ENCODE data around the gene PLA2G4D.
A peak's percentile ranks its signal among the peaks of the same experiment; 100 is the strongest.

Gene PLA2G4D

DNA sequence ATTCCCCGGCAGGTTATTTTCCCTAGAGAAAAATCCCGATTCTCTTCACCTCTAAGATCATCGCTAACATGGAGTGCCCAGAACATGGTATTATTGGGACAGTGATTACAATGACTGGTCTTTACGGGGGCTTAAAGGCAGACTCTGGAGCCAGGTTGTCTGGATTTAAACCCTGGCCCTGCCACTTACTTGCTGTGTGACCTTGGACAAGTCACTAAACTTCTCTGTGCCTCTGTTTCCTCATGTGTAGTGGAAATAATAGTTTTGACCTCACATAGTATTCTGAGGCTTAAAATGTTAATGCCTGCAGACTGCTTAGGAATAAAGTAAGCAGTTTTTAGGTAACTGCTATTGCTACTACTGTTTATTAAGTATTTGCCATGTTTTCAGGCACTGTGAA, 4.4 kb downstream of the PLA2G4D start:
- DNase-seq: no peak

DNA sequence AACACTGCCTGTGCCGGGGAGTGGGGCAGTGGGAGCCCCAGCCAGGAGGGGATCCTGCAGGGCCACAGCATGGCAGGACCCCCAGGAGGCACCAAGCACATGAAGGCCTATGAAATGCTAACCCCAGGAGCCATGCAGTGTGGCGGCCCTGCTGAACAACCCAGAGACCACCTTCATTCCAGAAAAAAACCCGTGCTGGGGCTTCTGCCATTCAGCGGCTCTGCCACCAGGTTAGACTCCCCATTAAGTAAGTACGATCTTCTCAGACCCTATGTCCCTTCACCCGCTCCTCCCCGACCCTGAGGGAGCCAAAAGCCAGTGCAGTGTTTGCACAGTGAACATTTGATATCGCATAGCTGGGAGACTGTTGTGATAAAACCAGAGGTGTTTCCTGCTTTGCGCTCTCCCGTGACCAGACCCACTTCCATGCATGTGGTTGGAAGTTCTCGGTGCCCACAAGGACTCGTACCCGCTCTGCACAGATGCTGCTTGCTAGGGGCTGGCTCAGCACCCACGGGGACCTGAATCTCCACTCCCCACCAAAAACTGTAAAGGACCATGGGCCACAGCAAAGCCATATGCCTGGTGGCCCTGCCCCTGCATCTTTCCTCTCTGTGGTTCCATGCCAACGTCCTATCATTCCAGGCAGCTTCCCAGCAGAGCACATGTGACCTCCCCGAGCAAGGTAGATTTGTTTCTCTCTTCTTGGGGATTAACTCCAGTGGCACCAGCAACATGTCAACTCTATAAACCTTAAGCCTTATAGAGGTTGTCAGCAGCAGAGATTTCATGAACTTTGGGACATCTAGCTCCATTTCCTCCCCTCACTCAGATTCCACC, 5.3 kb downstream of the PLA2G4D start:
- no peak for DNase-seq

DNA sequence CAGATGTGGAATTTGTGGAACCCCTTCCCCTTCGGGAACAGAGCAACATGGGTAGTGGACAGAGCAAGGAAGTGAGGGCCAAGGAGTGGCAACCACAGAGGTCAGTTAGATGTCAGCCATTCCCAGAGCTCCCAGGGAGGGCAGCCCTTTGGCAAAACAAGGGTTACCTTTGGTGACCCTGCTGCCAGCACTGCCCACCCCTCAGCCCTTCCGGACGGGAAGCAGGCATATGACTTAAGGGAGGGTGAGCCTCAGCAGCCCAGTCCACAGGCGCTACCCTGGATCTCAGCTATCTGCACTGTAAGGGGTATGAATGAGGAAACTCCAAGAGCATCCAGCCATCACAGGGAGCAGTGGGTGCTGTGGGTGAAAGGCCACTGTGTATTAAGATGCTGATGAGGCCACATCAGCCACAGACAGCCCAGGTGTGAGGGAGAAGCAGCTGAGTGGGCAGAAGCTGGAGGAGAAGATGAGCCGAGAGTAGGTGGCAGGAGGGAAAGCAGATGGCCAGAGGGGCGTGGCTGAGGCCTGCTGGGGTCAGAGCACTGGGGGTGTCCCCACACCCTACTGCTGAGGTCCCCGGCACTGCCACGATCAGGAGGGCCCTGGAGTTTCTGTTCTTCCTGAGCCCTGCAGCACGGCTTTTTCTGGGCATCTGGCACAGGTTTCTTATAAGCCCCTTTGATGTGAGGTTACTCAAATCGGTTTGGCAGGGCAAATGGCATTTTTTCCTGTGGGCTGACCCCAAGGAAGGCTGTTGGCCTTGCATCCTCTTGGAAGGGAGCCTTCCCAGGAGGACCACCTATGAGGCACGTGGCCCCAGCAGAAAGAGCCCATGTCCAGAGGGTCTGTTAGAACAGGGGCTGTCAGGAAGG, 6.2 kb downstream of the PLA2G4D start:
- DNase-seq: no peak

DNA sequence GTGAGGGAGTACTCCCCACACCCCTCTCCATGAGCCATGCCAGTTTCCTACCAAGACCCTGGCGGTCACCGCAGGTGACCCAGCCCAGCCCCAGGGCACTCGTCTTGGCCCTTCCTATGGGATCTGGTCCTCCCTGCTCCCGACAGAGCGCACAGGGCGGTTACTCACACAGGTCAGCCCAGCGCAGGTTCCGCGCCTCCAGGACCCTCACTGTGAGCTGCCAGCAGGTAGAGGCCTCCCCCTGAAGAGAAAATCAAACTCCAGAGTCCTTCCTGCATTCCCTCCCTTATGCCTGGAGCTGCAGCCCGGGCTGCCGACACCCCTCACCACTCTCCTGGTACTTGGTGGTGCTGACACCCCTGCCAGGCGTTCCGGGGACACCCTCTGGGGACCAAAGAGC, 6.9 kb downstream of the PLA2G4D start:
- no peak for DNase-seq

DNA sequence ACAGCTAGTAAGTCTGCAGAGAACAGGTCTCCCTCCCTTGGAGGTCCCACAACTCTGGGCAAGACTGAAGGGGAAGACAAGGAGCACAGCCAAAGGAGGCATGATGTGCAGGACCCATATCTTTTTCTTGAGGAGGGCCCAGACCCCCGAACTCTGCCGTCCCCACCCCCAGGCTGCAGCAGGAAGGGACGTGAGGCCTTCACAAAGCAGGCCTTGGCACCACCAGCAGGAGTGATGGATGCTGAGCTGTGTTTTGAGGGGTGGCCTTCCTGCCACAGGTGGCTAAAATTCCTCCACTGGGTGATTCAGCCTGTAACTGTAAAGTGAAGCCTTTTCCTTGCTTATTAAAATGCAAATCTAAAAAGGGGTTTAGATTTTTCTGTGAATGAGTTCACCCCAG, 8.6 kb downstream of the PLA2G4D start:
- DNase-seq: no peak

DNA sequence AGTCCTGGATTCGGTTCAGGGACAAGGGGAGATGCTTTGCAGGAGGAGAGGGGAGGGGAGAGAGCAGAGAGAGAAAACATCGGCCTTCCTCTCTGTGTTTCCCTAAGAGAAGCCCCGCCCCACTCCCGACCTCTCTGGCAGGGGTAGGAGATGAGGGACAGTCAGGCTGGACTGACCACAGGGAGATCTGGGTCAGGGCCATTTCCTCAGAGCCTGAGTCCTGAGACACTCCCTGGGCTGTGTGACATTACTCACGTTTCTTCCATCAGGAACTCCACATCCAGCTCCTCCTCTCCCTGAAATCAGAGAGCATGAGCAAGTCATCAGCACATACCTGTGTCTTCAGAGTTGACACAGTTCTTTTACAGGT, 9.1 kb downstream of the PLA2G4D start:
- no peak for DNase-seq

DNA sequence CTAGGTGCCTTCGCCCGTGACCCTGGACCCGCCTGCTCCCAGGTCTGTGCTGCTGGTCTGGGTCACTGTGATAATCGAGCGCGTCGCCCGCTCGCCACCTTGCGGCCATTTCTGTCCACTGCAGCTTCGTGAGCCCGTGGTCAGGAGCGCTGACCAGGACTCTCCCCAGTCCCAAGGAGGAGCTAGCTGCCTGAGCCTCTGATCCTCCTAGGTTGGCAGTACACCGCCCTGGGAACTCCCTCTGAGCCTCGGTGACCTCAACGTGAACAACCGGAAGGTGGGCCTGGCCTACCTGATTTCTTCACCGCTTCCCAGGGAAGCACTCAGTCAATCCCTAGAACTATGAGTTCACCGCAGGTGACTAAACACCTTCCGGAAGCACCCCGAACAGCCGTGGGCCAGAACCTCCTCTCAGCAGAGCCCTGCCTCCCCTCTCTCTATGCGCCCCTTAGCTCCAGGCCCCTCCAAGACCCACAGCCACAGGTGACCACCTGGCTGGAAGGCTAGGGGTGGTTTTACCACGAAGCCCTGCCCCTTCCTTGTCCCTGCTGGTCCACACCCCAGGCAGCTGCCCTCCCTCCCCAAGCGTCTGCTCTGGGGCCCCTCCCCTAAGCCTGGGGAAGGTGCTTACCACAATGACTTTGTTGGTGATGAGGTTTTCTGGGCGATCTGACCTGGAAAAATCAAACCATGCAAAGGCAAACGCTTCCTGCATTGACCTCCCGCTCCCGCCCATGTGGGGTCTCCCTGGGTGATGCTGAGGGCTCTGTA, 9.7 kb downstream of the PLA2G4D start:
- DNase-seq: no peak

DNA sequence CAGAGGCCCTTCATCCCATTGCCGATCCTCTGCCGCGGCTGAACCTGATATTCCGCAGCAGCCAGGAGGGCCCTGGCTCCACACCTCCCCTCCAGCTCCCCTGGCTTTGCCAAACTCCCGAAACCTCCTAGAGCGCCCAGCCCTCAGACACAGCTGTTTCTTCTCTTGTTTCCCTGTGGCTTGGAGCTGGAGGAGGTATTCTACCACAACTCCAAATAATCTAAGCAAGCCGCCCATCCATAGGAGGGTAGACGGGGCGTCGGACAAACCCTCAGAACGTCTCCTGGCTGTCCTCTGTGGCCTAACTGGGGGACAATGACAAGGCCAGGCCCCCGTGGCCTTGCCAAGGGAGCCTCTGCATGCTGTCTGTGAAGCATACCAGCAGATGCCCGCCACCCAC, 10.4 kb downstream of the PLA2G4D start:
- DNase-seq: no peak

DNA sequence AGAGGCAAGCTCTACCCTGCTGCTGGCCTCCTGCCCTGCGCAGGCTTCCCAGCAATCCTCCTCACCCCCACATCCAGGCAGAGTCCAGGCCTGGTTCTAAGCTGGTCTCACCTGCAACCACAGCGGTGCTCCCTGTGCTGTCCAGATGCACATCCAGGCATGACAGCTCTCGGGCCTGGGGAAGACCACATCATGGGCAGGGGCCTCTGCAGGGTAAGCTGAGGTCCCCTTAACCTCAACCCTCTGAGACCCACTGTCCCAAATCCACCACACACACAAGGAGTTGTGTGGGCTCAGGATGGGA, 10.8 kb downstream of the PLA2G4D start:
- DNase-seq: no peak

DNA sequence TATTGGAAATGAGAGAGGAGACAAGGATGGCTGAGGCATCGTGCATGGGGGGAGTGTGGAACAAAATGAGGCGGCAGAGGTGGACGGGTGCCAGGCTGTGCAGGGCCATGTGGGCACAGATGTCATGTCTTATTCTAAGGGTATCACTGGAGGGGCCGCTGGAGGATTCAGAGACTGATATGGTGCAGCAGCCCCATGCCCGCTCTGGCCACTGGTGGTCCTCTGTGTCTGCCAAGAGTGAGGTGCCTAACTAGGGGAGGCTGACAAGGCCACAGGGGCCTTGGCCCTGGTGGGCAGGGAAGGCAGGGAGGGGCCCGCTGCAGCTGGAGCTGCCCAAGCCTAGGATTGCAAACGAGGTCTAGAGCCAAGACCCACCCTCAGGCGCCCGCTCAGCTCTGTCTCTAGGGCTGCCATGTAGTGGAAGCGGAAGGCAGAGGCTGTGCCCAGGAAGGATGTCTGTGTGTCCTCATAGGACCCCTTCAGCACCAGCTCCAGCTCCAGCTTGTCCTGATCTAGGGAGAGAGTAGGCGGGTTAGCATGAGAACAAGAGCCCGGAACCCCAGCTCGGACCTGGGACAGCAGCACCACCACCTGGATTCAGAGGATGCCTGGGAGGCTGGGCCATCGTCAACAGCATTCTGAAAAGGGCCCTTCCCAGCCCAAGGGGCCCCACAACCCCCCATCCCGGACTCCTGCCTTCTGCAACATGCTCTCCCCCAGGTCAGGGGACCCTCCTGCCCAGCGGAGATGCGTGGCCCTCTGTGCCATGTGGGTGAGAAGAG, 11.3 kb downstream of the PLA2G4D start:
- no peak for DNase-seq

DNA sequence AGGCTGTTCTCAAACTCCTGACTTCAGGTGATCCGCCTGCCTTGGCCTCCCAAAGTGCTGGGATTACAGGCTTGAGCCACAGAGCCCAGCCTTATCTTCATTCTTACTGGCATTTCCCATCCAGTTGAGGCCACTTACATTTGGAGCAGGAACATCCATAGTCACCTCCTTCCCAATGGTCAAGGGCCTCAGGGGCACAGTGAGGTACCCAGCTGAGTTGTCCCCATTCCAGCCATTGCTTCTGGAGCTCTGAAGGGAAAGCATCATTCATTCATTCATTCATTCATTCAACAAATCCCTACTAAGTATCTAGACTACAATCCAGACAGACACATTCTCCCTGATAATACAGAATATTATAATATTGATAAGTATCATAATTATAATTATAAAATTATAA, 12.2 kb downstream of the PLA2G4D start:
- no peak for DNase-seq

DNA sequence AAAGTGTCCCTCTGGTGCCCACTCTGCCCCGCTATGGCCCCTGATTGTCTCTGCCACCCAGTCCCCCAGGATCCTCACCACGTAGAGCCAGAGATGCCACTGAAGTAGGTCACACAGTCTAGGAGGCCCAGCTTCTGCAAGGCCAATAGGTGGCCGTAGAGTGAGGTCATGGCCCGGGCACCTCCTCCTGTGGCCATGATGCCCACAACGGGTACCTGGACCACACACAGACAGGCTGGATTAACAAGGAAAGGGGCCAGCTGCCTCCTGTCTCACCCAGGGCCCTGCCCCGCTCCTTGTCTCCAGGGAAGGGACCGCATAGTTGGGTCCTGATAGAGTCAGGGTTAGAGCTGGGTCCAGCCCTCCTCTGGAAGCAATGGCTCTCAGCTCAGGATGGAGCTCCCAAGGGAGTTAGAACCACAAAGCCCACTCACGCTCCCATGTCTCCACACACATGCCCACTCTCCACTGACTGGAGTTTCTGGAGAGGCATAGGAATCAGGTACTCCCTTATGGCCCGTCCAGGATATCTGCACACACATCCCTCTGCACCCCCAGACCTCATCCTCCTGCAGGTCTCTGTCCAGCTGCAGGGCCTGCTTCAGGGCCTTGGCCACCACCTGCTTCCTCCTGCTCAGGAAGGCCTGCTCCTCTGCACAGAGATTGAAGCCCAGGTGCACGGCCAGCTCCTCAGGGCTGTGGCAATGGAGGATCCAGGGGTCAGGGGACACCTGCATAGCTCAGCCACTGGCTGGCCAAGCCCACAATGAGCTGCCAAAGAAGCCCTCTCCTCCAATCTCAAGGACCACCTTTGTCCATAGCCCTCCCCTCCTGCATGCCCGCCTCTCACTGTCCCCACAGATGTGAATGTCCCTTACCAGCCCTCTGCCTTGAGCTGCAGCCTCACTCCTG, 13.2 kb downstream of the PLA2G4D start:
- no peak for DNase-seq

DNA sequence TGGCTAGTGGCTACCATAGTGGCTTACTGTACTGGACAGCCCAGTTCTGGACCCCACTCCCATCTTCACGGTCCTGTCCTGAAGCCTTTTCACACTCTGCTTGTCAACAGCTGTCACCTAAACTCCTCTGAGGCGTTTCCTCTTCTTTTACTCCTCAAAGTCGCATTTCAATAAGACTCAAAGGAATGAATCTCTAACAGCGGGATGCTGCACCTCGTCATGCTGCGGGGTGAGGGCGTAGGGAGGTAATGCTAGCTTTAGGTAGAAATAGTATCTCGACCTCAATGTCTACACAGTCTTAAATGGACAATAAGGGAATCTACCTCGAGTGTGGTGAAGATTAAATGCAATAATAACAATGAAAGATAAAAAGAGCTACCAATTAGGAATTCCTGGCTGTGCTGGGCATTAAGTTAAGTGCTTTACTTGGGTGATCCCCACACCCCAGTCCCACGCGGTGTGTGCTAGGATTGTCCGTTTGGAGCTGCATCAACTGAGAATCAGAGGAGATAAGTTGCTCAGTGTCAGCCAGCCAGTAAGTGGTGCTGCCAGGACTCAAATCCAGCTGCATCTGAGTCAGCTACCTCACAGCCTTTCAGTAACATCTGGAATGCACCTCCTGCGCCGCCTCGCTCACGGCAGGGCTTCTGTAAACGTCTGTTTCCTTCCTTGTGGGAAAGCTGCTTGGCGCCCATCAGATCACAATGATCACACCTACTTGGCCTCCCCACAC, 14.0 kb downstream of the PLA2G4D start:
- peak; percentile 27 for DNase-seq

DNA sequence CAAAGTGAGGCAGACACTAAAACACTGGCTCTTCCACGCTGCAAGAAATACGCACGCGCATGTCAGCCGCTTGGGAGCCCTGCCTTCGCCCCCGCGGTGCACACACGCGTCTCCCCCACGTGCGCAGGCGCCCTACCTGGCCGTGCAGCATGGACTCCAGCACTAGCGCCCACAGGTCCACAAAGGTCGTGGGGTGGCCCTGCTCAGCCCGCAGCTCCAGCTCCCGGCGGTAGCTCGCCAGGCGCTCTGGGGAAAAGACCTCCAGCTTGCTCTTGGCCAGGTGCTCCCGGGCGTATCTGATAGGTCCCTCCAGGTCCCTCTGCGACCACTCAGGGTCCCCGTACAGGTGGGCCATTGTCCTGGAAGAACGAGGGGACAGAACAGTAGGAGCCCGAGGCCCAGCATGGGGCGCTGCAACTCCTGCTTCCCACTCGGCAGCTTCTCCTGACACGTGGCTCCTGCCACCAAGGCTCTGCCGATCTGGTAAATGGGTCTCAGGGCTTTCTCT, 14.9 kb downstream of the PLA2G4D start:
- DNase-seq: no peak

DNA sequence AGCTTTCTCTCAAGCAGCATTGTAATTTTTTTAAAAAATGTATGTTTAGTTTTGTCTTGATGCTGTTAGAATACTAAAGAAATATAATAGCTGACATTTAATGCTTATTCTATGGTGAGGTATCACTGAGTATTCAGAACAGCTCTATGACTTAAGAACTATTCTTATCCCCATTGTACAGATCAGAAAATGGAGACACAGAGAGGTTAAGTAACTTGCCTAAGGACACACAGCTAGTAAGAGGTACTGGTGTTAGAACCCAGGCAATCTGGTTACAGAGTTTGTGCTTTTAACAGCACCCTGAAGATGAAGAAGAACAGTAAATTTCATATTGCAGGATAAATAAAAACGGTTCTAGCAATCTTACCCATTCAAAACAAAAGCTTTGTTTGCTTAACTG, 15.5 kb downstream of the PLA2G4D start:
- no peak for DNase-seq

DNA sequence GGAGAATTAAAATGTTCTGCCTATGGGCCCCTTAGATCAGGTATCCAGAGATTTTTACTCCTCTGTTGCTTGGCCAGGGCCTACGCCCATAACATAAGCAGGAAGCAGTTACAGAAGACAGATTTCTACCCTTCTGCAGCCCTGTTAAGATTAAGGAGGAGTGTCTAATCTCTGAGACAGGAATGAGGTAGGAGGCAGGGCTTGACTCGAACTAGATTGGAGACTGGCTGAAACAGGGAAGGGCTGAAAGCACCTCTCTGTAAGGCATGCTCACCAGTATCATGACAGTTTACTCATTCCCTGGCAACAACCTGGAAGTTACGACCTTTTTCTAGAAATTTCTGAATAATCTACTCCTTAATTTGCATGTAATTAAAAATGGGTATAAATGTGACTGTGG, 16.7 kb downstream of the PLA2G4D start:
- no peak for DNase-seq

DNA sequence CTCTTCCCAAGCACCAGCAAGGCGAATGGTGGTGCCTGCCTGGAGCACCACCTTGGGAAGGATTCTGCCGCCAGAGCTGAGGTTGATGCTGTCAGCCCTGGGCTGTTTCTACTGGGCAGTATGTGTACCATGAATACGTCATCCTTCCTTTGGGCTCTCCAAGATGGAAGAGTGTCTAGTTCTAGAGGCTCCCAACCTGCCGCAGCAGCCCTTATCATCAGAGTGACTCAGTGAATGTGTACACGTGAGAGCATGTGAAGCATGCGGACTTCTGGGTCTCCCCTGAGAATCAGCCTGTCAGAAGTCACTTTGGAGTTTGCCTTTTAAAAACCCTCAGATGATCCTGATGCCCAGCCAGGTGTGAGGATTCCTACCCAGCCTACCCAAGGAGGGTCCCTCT, 20.9 kb downstream of the PLA2G4D start:
- no peak for DNase-seq

DNA sequence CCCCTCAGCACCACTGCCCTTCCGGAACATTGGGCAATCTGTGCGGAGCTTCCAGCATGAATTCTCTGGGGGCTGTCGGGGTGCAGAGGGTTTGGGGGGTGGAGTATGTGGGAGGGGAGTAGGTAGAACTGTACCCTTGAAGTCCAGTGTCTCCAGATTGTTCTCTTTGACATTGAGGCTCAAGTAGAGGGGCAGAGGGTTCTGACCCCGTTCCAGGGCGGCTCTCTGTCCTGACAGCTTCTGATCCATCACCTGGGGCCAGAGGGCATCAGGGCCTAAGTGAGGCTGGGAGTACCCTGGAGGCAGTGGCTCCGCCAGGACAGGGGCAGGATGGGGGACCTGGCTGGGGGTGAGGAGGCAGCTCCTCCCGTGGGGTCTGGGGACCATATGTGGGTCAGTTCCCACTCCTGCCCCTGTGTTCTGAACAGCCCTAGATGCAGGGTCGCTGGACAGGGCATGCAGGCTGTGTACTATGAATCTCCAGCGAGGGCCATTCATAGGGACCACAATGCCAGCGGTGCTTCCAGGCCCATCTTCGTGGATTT, 22.1 kb downstream of the PLA2G4D start:
- no peak for DNase-seq

DNA sequence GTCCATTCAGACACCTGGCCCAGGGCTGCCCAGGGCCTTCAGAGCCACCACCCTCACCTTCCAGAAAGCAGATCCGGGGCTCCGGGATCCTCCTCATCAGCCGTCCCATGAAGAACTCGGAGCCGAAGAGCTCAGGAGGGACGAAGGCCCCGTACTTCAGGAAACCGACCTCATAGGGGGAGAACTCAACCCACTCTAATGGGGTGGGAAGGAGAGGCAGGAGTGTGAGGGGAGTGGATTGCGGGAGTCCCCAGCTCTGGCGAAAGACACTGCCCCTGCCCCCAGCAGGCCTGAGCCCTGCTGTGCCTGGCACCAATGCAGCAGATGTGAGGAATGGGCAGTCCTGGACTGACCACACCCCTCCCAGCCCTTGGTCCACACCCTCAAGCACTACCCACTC, 22.6 kb downstream of the PLA2G4D start:
- no peak for DNase-seq

DNA sequence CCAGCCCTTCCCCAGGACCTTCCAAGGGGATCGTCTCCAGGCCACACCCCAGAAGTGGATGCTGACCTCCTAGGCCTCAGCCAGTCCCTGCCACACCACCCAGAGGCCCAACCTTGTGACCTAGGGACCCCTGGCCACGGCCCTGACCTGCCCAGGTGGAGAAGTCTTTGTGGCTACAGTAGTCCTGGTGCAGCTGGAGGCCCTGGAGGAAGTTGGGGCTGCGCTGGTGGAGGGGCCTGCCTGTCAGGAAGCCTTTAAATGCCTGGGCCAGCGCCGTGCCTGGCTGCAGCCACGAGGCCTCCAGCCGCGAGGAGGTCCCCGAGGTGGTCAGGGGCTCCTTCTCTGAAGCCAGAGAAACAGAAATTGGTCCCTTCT, 23.4 kb downstream of the PLA2G4D start:
- DNase-seq: no peak
